GM12878 (cell line): ENCODE data around the gene GAB1. TPM values are rescaled to one million over a fixed set of nuclear protein-coding genes. Genes with fewer than 3 reads are reported as not detected.

Experiments
- ATAC-seq: fragments of 200-7000 bp; cut with Tn5 transposase; 3 replicates; pipeline ENCODE4 v1.9.1; 2020; ENCODE audit warnings: mild to moderate bottlenecking, moderate library complexity
- BruUV-seq: library from RNA; stranded (reverse); fragments of 400-500 nt; replicated peaks from 2 replicates; lab custom pipeline; 2021; lab: Mats Ljungman, UMichigan
- CTCF ChIA-PET: fragments of 300-600 bp; sonication (Branson Sonifier 250); formaldehyde crosslinking; extraction: SDS; loops from one replicate; lab custom pipeline; 2021; ENCODE audit warnings: inconsistent platforms; lab: Yijun Ruan, JAX
- POLR2A ChIA-PET: fragments of 350-600 bp; formaldehyde crosslinking; extraction: SDS; loops from one replicate; lab custom pipeline; 2021; ENCODE audit warnings: inconsistent platforms; lab: Charles Lee
- RAD21 ChIA-PET: fragments of 300-600 bp; sonication (Branson Sonifier 250); formaldehyde crosslinking; loops from one replicate; lab custom pipeline; 2023; ENCODE audit warnings: antibody characterized with exemption; ENCODE audit not compliant: unreplicated experiment; lab: Charles Lee
- SMC1A ChIA-PET: fragments of 300-600 bp; sonication (Branson Sonifier 250); formaldehyde crosslinking; loops from one replicate; lab custom pipeline; 2023; ENCODE audit not compliant: unreplicated experiment, uncharacterized antibody; lab: Charles Lee
- DNase-seq: peaks from one replicate; pipeline ENCODE4 v3.0.0-alpha.2; 2011; ENCODE audit warnings: low read depth, low spot score
- FAIRE-seq: peaks from 3 replicates; lab custom pipeline; 2011; peaks lifted over from hg19 to GRCh38; lab: Jason Lieb, UNC
- H2AFZ ChIP-seq: 2 replicates; pipeline ENCODE4 v1.6.0; 2011; ENCODE audit warnings: low read depth, low read length, control low read depth; ENCODE audit not compliant: control insufficient read depth
- H3K27ac ChIP-seq: 2 replicates; pipeline ENCODE4 v1.5.1; 2011; ENCODE audit warnings: control low read depth; ENCODE audit not compliant: control insufficient read depth, insufficient read depth
- H3K27me3 ChIP-seq, 2 experiments: replicated peaks in 1 of 2; 2 replicates each; pipeline versions ENCODE4 v1.6.0 to v1.6.1; 2011; ENCODE audit warnings: low read length in 1 of 2; ENCODE audit not compliant: control insufficient read depth in 2 of 2, insufficient read depth in 2 of 2
- H3K36me3 ChIP-seq, 2 experiments: 2 replicates each; pipeline ENCODE4 v1.5.1; 2011; ENCODE audit warnings: low read length in 1 of 2; ENCODE audit not compliant: control insufficient read depth in 2 of 2, insufficient read depth in 2 of 2
- H3K4me1 ChIP-seq: 2 replicates; pipeline ENCODE4 v1.6.1; 2011; ENCODE audit warnings: mild to moderate bottlenecking, low read length, moderate library complexity, mixed read lengths; ENCODE audit not compliant: control insufficient read depth, insufficient read depth
- H3K4me2 ChIP-seq: 2 replicates; pipeline ENCODE4 v1.6.0; 2011; ENCODE audit warnings: control low read depth; ENCODE audit not compliant: control insufficient read depth, insufficient read depth
- H3K4me3 ChIP-seq: fragments of 200-600 bp; sonication (generic); 2 replicates; pipeline ENCODE4 v1.5.1; 2016
- H3K79me2 ChIP-seq: 2 replicates; pipeline ENCODE4 v1.6.0; 2011; ENCODE audit warnings: low read length; ENCODE audit not compliant: control insufficient read depth, insufficient read depth
- H3K9ac ChIP-seq: 2 replicates; pipeline ENCODE4 v1.8.0; 2011; ENCODE audit warnings: low read length, control low read depth, mixed read lengths; ENCODE audit not compliant: control insufficient read depth, insufficient read depth
- H3K9me3 ChIP-seq: replicated peaks from 3 replicates; pipeline ENCODE4 v1.5.1; 2011; ENCODE audit warnings: mild to moderate bottlenecking, low read length; ENCODE audit not compliant: control insufficient read depth, insufficient read depth
- H4K20me1 ChIP-seq: 2 replicates; pipeline ENCODE4 v1.6.0; 2011; ENCODE audit not compliant: control insufficient read depth, insufficient read depth
- ASH2L ChIP-seq: fragments of 300-600, 200-600 bp; sonication (generic); IDR thresholded peaks from 2 replicates; pipeline ENCODE4 v1.6.1; 2017; ENCODE audit warnings: low read depth, mild to moderate bottlenecking, borderline replicate concordance
- CHD4 ChIP-seq: fragments of 200-600 bp; sonication (generic); IDR thresholded peaks from 2 replicates; pipeline ENCODE4 v1.6.1; 2016; ENCODE audit warnings: mild to moderate bottlenecking
- CREB1 ChIP-seq: IDR thresholded peaks from 2 replicates; pipeline ENCODE4 v1.6.1; 2012; ENCODE audit warnings: low read depth, mild to moderate bottlenecking, inconsistent platforms
- CUX1 ChIP-seq: IDR thresholded peaks from 2 replicates; pipeline ENCODE4 v1.6.1; 2012; ENCODE audit warnings: improper control_type of control experiment, low read depth, low read length; ENCODE audit not compliant: insufficient replicate concordance
- E4F1 ChIP-seq: fragments of 450-650 bp; IDR thresholded peaks from 2 replicates; pipeline ENCODE4 v1.6.1; 2018; ENCODE audit warnings: borderline replicate concordance, mild to moderate bottlenecking; ENCODE audit not compliant: partially characterized antibody
- MAX ChIP-seq: IDR thresholded peaks from 2 replicates; pipeline ENCODE4 v1.6.1; 2012; ENCODE audit warnings: low read depth, low read length, improper control_type of control experiment
- PAX8 ChIP-seq: fragments of 450-650 bp; IDR thresholded peaks from 2 replicates; pipeline ENCODE4 v1.6.1; 2017; ENCODE audit warnings: mild to moderate bottlenecking, moderate library complexity
- RBBP5 ChIP-seq: fragments of 200-600 bp; sonication (generic); conservative IDR thresholded peaks from 2 replicates; pipeline ENCODE4 v1.6.1; 2016
- TARDBP ChIP-seq: IDR thresholded peaks from 2 replicates; pipeline ENCODE4 v1.6.1; 2016; ENCODE audit warnings: borderline replicate concordance
- TCF7 ChIP-seq: IDR thresholded peaks from 2 replicates; pipeline ENCODE4 v1.6.1; 2014; ENCODE audit warnings: antibody characterized with exemption, borderline replicate concordance
- ZBED1 ChIP-seq: IDR thresholded peaks from 2 replicates; pipeline ENCODE4 v1.6.1; 2016; ENCODE audit warnings: borderline replicate concordance
- ZBTB4 ChIP-seq: fragments of 450-650 bp; formaldehyde crosslinking; IDR thresholded peaks from 2 replicates; pipeline ENCODE4 v1.4.0; 2022; ENCODE audit warnings: mild to moderate bottlenecking, moderate library complexity
- WGBS: methylation state at CpG from one replicate; pipeline ENCODE4 v1.1.6; 2016; ENCODE audit warnings: low lambda C conversion rate; ENCODE audit not compliant: insufficient replicate concordance, insufficient coverage; ENCODE audit errors: missing lambda C conversion rate; 5-methylcytosine and 5-hydroxymethylcytosine counted together
- in situ Hi-C: fragments of 300-500 bp; cut with MboI; formaldehyde crosslinking; loops from 9 replicates; pipeline ENCODE4 v1.14.3; 2018; ENCODE audit warnings: mixed read lengths
- intact Hi-C: fragments of 100-400 bp; cut with micrococcal nuclease; formaldehyde crosslinking; loops from one replicate; pipeline ENCODE4 v1.14.2; 2022; ENCODE audit not compliant: unreplicated experiment
- polyA plus RNA-seq, 11 experiments: library from polyadenylated mRNA; depleted of rRNA in 4 of 11; unstranded in 6 of 11; stranded (reverse) in 5 of 11; fragments of >200 nt; fragmentation: Nextera tagmentation in 4 of 11; fragmentation: Illumina TruSeq in 1 of 11; extraction: Ambion mirVana in 4 of 11; extraction: Trizol in 1 of 11; gene quantifications; 1 replicate in 1 of 11; 2 replicates in 10 of 11; pipeline versions ENCODE4 v1.2.1 to v1.2.3, GENCODE V29; 2011 to 2016; ENCODE audit warnings: inconsistent platforms in 2 of 11, missing spikeins in 2 of 11, low read depth in 1 of 11
- total RNA-seq, 4 experiments: library from RNA; depleted of rRNA in 3 of 4; stranded (reverse); fragments of >200 nt in 3 of 4; fragmentation: Illumina TruSeq in 1 of 4; extraction: Trizol in 1 of 4; gene quantifications; 2 replicates each; pipeline versions ENCODE4 v1.2.1 to v1.2.3, GENCODE V29; 2013 to 2021

Gene GAB1
- total and polyA plus RNA-seq, 10 of the 15 experiments (the other 5 are each of a cell fraction or from before 2014, with no cell fraction given) = 0.37 to 5.3 (median 3.2) TPM

GRCh38 chr4:143369552-143369951 is 32.9 kb downstream of the GAB1 start:
- Histone ChIP-seq H3K9me3 (no peaks in the 10 kb centered on the region; the same call in 2 of the 3 replicates), H3K27ac (no peak overlapping the region), H2AFZ (no peak overlapping the region), H3K79me2 (no peaks in the 10 kb centered on the region), H3K4me2 (no peak overlapping the region), H3K4me3 (no peak overlapping the region), H4K20me1 (no peaks in the 10 kb centered on the region), H3K9ac (no peak overlapping the region), H3K4me1 (no peaks in the 10 kb centered on the region; the same call in 1 of the 2 replicates), H3K36me3 (no peaks in the 10 kb centered on the region), H3K27me3 (no peaks in the 10 kb centered on the region)
- in situ Hi-C loops (no loop called here), intact Hi-C loops (no loop called here)
- CTCF ChIA-PET = no interaction called here
- BruUV-seq = no TSS peak
- no peak for DNase-seq
- 38% methylated on average over 3 of the region's 3 CpGs for WGBS
- POLR2A ChIA-PET = no interaction called here
- no peak for ATAC-seq
- SMC1A ChIA-PET = interaction anchor here (2.3 kb wide), 1 partner anchor 11 kb away, joined by 8 read pairs; no protein-coding TSS in a partner anchor
- RAD21 ChIA-PET = interaction anchor here (1.5 kb wide), 1 partner anchor 48 kb away, joined by 3 read pairs; no protein-coding TSS in a partner anchor
- no peak for FAIRE-seq
- no peak for TF ChIP-seq RBBP5
- no peak for TF ChIP-seq ASH2L
- TF ChIP-seq ZBTB4 (CRISPR knock-in tag) = no peak
- TF ChIP-seq TARDBP = no peak
- TF ChIP-seq PAX8 = no peak
- TF ChIP-seq MAX = no peak
- no peak for TF ChIP-seq CREB1
- no peak for TF ChIP-seq CHD4
- no peak for TF ChIP-seq TCF7
- TF ChIP-seq ZBED1 = no peak
- TF ChIP-seq E4F1 = no peak
- TF ChIP-seq CUX1 = no peak
